Measurements from ENCODE around the gene NTMT2. TPM values are rescaled to one million over a fixed set of nuclear protein-coding genes. Genes with fewer than 3 reads are reported as not detected.

Gene NTMT2
- total RNA-seq, 1 donor from 2014 or later, result not detected

- Mint-ChIP-seq H3K4me3 (ENCODE audit: low read depth) (no peak overlapping the region), H3K4me1 (ENCODE audit: low read depth) (no peaks in the 10 kb centered on the region), H3K9me3 (ENCODE audit: low read depth) (peaks cover 14% of the 10 kb centered on the region), H3K36me3 (ENCODE audit: insufficient read depth) (peaks cover 2% of the 10 kb centered on the region), H3K27ac (no peak overlapping the region), H3K27me3 (no peaks in the 10 kb centered on the region)
- no peak for DNase-seq (ENCODE audit: low spot score, unreplicated experiment)
- TF ChIP-seq CTCF (IDR thresholded peaks at IDR 0.05; ENCODE audit: unreplicated experiment), result no peak
Measured at GRCh38 chr1:170176772-170177171, 31.0 kb downstream of the NTMT2 start.

GRCh38 chr1:170182442-170182841 is 36.7 kb downstream of the NTMT2 start:
- TF ChIP-seq CTCF (IDR thresholded peaks at IDR 0.05; ENCODE audit: unreplicated experiment), result no peak
- no peaks in the 10 kb centered on the region for H3K4me1 Mint-ChIP-seq (ENCODE audit: low read depth)
- no peaks in the 10 kb centered on the region for H3K27me3 Mint-ChIP-seq
- no peak for DNase-seq (ENCODE audit: low spot score, unreplicated experiment)
- H3K9me3 Mint-ChIP-seq (ENCODE audit: low read depth), result peaks cover 13% of the 10 kb centered on the region
- H3K36me3 Mint-ChIP-seq (ENCODE audit: insufficient read depth), result no peaks in the 10 kb centered on the region
- no peak overlapping the region for H3K4me3 Mint-ChIP-seq (ENCODE audit: low read depth)
- no peak overlapping the region for H3K27ac Mint-ChIP-seq

- Mint-ChIP-seq H3K36me3 (ENCODE audit: insufficient read depth) (no peaks in the 10 kb centered on the region), H3K9me3 (ENCODE audit: low read depth) (peaks cover 23% of the 10 kb centered on the region), H3K27ac (no peak overlapping the region), H3K27me3 (no peaks in the 10 kb centered on the region), H3K4me3 (ENCODE audit: low read depth) (no peak overlapping the region), H3K4me1 (ENCODE audit: low read depth) (peaks cover 5% of the 10 kb centered on the region)
- no peak for DNase-seq (ENCODE audit: low spot score, unreplicated experiment)
- TF ChIP-seq CTCF (IDR thresholded peaks at IDR 0.05; ENCODE audit: unreplicated experiment), result no peak
Measured at GRCh38 chr1:170192546-170192945, 46.8 kb downstream of the NTMT2 start.

GRCh38 chr1:170194451-170194850 is 48.7 kb downstream of the NTMT2 start:
- peaks cover 8% of the 10 kb centered on the region for H3K9me3 Mint-ChIP-seq (ENCODE audit: low read depth)
- H3K27ac Mint-ChIP-seq, result no peak overlapping the region
- DNase-seq (ENCODE audit: low spot score, unreplicated experiment), result no peak
- no peaks in the 10 kb centered on the region for H3K36me3 Mint-ChIP-seq (ENCODE audit: insufficient read depth)
- TF ChIP-seq CTCF (IDR thresholded peaks at IDR 0.05; ENCODE audit: unreplicated experiment), result no peak
- H3K4me3 Mint-ChIP-seq (ENCODE audit: low read depth), result no peak overlapping the region
- peaks cover 5% of the 10 kb centered on the region for H3K4me1 Mint-ChIP-seq (ENCODE audit: low read depth)
- no peaks in the 10 kb centered on the region for H3K27me3 Mint-ChIP-seq

- Mint-ChIP-seq H3K4me1 (ENCODE audit: low read depth) (peaks cover 8% of the 10 kb centered on the region), H3K27me3 (no peaks in the 10 kb centered on the region), H3K4me3 (ENCODE audit: low read depth) (no peak overlapping the region), H3K9me3 (ENCODE audit: low read depth) (no peaks in the 10 kb centered on the region), H3K27ac (no peak overlapping the region), H3K36me3 (ENCODE audit: insufficient read depth) (no peaks in the 10 kb centered on the region)
- DNase-seq (ENCODE audit: low spot score, unreplicated experiment), result no peak
- TF ChIP-seq CTCF (IDR thresholded peaks at IDR 0.05; ENCODE audit: unreplicated experiment), result no peak
Measured at GRCh38 chr1:170196490-170197236, 50.9 kb downstream of the NTMT2 start.

All from progenitor cell of endocrine pancreas (in vitro differentiated cells).